GM23338 (cell line): ENCODE data around the gene NDUFAB1. TPM values are rescaled to one million over a fixed set of nuclear protein-coding genes. Genes with fewer than 3 reads are reported as not detected.

Experiments
- ATAC-seq: fragments of 200-7000 bp; cut with Tn5 transposase; 3 replicates; pipeline ENCODE4 v1.9.1; 2020
- DNase-seq: peaks from one replicate; pipeline ENCODE4 v3.0.0-alpha.2; 2015; ENCODE audit warnings: low spot score
- H2AFZ ChIP-seq: fragments of 200-600 bp; sonication (generic); 2 replicates; pipeline ENCODE4 v1.8.0; 2016; ENCODE audit warnings: antibody characterized with exemption, mild to moderate bottlenecking, moderate library complexity
- H3F3A ChIP-seq: fragments of 200-600 bp; sonication (generic); replicated peaks from 2 replicates; pipeline ENCODE4 v1.8.0; 2017; ENCODE audit warnings: antibody characterized with exemption, mixed run types, low read depth
- H3K27ac ChIP-seq: fragments of 200-600 bp; sonication (generic); 2 replicates; pipeline ENCODE4 v1.6.1; 2016; ENCODE audit warnings: low read depth
- H3K27me3 ChIP-seq: fragments of 200-600 bp; sonication (generic); 2 replicates; pipeline ENCODE4 v1.8.0; 2016; ENCODE audit warnings: mild to moderate bottlenecking, mixed run types, moderate library complexity; ENCODE audit not compliant: insufficient read depth
- H3K36me3 ChIP-seq: fragments of 200-600 bp; sonication (generic); 2 replicates; pipeline ENCODE4 v1.8.0; 2016; ENCODE audit warnings: mild to moderate bottlenecking; ENCODE audit not compliant: insufficient read depth
- H3K4me1 ChIP-seq: fragments of 200-600 bp; sonication (generic); 2 replicates; pipeline ENCODE4 v1.8.0; 2016; ENCODE audit warnings: mild to moderate bottlenecking, moderate library complexity; ENCODE audit not compliant: insufficient read depth
- H3K4me2 ChIP-seq: fragments of 200-600 bp; sonication (generic); 2 replicates; pipeline ENCODE4 v1.7.1; 2017; ENCODE audit warnings: mixed run types
- H3K4me3 ChIP-seq: fragments of 200-600 bp; sonication (generic); 2 replicates; pipeline ENCODE4 v1.6.1; 2016; ENCODE audit warnings: mixed run types
- H3K79me2 ChIP-seq: fragments of 200-600 bp; sonication (generic); replicated peaks from 2 replicates; pipeline ENCODE4 v1.8.0; 2017; ENCODE audit warnings: mild to moderate bottlenecking; ENCODE audit not compliant: insufficient read depth
- H3K9me2 ChIP-seq: fragments of 200-600 bp; sonication (generic); 2 replicates; pipeline ENCODE4 v1.8.0; 2017; ENCODE audit not compliant: insufficient read depth
- H4K20me1 ChIP-seq: fragments of 200-600 bp; sonication (generic); replicated peaks from 2 replicates; pipeline ENCODE4 v1.8.0; 2017; ENCODE audit warnings: mild to moderate bottlenecking; ENCODE audit not compliant: insufficient read depth
- H3K27ac Mint-ChIP-seq: 2 replicates; pipeline ENCODE4 v1.8.0; 2020; ENCODE audit warnings: inconsistent platforms, mild to moderate bottlenecking, moderate library complexity, mixed read lengths
- H3K27me3 Mint-ChIP-seq: 3 replicates; pipeline ENCODE4 v1.8.0; 2022; ENCODE audit warnings: low read depth, mild to moderate bottlenecking, moderate library complexity, mixed read lengths, inconsistent platforms; ENCODE audit not compliant: insufficient read depth, poor library complexity
- H3K36me3 Mint-ChIP-seq: 3 replicates; pipeline ENCODE4 v1.8.0; 2021; ENCODE audit warnings: low read depth, mild to moderate bottlenecking, inconsistent platforms, moderate library complexity, mixed read lengths
- H3K4me1 Mint-ChIP-seq: 3 replicates; pipeline ENCODE4 v1.8.0; 2020; ENCODE audit warnings: mild to moderate bottlenecking, inconsistent platforms, mixed read lengths
- H3K4me3 Mint-ChIP-seq: 3 replicates; pipeline ENCODE4 v1.8.0; 2021; ENCODE audit warnings: moderate library complexity, mild to moderate bottlenecking, inconsistent platforms, mixed read lengths
- H3K9me3 Mint-ChIP-seq: 3 replicates; pipeline ENCODE4 v1.8.0; 2020; ENCODE audit warnings: moderate library complexity, mild to moderate bottlenecking, inconsistent platforms, mixed read lengths
- CREB1 ChIP-seq: fragments of 250-450 bp; sonication (Bioruptor Pico); IDR thresholded peaks from 2 replicates; pipeline ENCODE4 v1.5.0; 2020; ENCODE audit warnings: low read depth, mild to moderate bottlenecking, moderate library complexity
- EZH2 ChIP-seq: fragments of 200-600 bp; sonication (generic); IDR thresholded peaks from one replicate; pipeline ENCODE4 v1.8.0; 2017; ENCODE audit warnings: antibody characterized with exemption, mild to moderate bottlenecking, low read depth; ENCODE audit not compliant: unreplicated experiment
- EZH2phosphoT487 ChIP-seq: fragments of 200-600 bp; sonication (generic); IDR thresholded peaks from one replicate; pipeline ENCODE4 v1.8.1; 2018; ENCODE audit warnings: antibody characterized with exemption; ENCODE audit not compliant: unreplicated experiment
- JUNB ChIP-seq: IDR thresholded peaks from one replicate; pipeline ENCODE4 v1.6.1; 2016; ENCODE audit warnings: antibody characterized with exemption; ENCODE audit not compliant: unreplicated experiment
- NANOG ChIP-seq: IDR thresholded peaks from 2 replicates; pipeline ENCODE4 v1.6.1; 2016; ENCODE audit warnings: antibody characterized with exemption, borderline replicate concordance
- POLR2AphosphoS5 ChIP-seq: IDR thresholded peaks from 2 replicates; pipeline ENCODE4 v1.6.1; 2016; ENCODE audit warnings: antibody characterized with exemption, low read depth
- STAT1 ChIP-seq: IDR thresholded peaks from one replicate; pipeline ENCODE4 v1.6.1; 2016; ENCODE audit warnings: antibody characterized with exemption; ENCODE audit not compliant: unreplicated experiment
- ZNF114 ChIP-seq: fragments of 250-450 bp; sonication (Bioruptor Pico); IDR thresholded peaks from 2 replicates; pipeline ENCODE4 v1.5.0; 2020; ENCODE audit warnings: mild to moderate bottlenecking, moderate library complexity
- ZNF331 ChIP-seq: fragments of 250-450 bp; sonication (Bioruptor Pico); IDR thresholded peaks from 2 replicates; pipeline ENCODE4 v1.5.0; 2020; ENCODE audit warnings: low read depth, mild to moderate bottlenecking, moderate library complexity
- polyA plus RNA-seq: library from polyadenylated mRNA; unstranded; fragments of >200 nt; fragmentation: Nextera tagmentation; extraction: Ambion mirVana; gene quantifications from 2 replicates; pipeline ENCODE4 v1.2.1, GENCODE V29; 2016
- total RNA-seq: library from RNA; depleted of rRNA; stranded (reverse); fragments of >200 nt; shearing (Covaris generic); gene quantifications from 2 replicates; pipeline ENCODE4 v1.2.3, GENCODE V29; 2014
- TF ChIP-seq, protein P1 (sequence below): IDR thresholded peaks from 2 replicates; pipeline ENCODE4 v1.6.1; 2016; ENCODE audit warnings: antibody characterized with exemption
- TF ChIP-seq, protein P2 (sequence below): IDR thresholded peaks from one replicate; pipeline ENCODE4 v1.6.1; 2018; ENCODE audit warnings: antibody characterized with exemption; ENCODE audit not compliant: unreplicated experiment
- TF ChIP-seq, protein P3 (sequence below), 2 experiments: fragments of 200-600 bp in 1 of 2; sonication (generic) in 1 of 2; conservative IDR thresholded peaks; 2 replicates each; pipeline versions ENCODE4 v1.5.1 to v1.6.1; 2016 to 2017; ENCODE audit warnings: antibody characterized with exemption in 2 of 2, low read depth in 2 of 2, mild to moderate bottlenecking in 2 of 2, moderate library complexity in 1 of 2
- TF ChIP-seq, protein P4 (sequence below): fragments of 250-450 bp; sonication (Bioruptor Pico); IDR thresholded peaks from 2 replicates; pipeline ENCODE4 v1.5.0; 2020; ENCODE audit warnings: mild to moderate bottlenecking, moderate library complexity

Gene NDUFAB1
- total and polyA plus RNA-seq, 2 experiments from 2014 or later, result 136 to 477 TPM

DNA sequence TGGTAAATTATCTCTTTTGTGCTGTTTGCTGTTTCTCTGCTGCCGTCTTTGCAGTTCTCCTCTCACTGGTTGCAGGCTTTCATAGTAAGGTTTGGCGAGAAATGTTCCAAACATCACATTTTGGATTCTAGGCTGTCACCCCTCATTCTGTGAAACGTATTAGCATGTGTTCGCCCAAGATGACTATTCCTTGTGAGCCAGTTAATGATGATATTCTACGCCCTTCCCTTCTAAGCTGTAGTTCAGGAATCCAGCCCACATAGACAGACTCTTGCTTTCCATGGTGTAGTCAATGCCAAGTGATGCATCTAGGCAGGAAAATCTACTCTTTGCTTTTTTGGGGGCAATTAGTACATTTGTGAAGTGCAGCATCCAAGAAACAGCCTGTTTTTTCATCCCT, 24.2 kb downstream of the NDUFAB1 start:
- Histone ChIP-seq H3K4me1 (no peaks in the 10 kb centered on the region), H3K9me2 (no peaks in the 10 kb centered on the region), H3K27me3 (no peaks in the 10 kb centered on the region), H3K4me3 (no peak overlapping the region), H3F3A (no peaks in the 10 kb centered on the region), H3K4me2 (no peak overlapping the region), H4K20me1 (no peaks in the 10 kb centered on the region; the same call in 1 of the 2 replicates), H3K36me3 (peaks cover 44% of the 10 kb centered on the region), H3K27ac (no peak overlapping the region), H2AFZ (no peak overlapping the region), H3K79me2 (no peaks in the 10 kb centered on the region)
- Mint-ChIP-seq H3K4me1 (no peaks in the 10 kb centered on the region), H3K36me3 (peaks cover 68% of the 10 kb centered on the region), H3K27me3 (no peaks in the 10 kb centered on the region), H3K4me3 (no peak overlapping the region), H3K9me3 (no peaks in the 10 kb centered on the region), H3K27ac (no peak overlapping the region)
- TF ChIP-seq ZNF114 (CRISPR knock-in tag) (no peak), JUNB (no peak), POLR2AphosphoS5 (no peak), EZH2phosphoT487 (no peak), NANOG (no peak), ZNF331 (CRISPR knock-in tag) (no peak), EZH2 (no peak), STAT1 (no peak), CREB1 (no peak)
- TF ChIP-seq, protein P1, sequence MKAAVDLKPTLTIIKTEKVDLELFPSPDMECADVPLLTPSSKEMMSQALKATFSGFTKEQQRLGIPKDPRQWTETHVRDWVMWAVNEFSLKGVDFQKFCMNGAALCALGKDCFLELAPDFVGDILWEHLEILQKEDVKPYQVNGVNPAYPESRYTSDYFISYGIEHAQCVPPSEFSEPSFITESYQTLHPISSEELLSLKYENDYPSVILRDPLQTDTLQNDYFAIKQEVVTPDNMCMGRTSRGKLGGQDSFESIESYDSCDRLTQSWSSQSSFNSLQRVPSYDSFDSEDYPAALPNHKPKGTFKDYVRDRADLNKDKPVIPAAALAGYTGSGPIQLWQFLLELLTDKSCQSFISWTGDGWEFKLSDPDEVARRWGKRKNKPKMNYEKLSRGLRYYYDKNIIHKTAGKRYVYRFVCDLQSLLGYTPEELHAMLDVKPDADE, result no peak
- TF ChIP-seq, protein P2, sequence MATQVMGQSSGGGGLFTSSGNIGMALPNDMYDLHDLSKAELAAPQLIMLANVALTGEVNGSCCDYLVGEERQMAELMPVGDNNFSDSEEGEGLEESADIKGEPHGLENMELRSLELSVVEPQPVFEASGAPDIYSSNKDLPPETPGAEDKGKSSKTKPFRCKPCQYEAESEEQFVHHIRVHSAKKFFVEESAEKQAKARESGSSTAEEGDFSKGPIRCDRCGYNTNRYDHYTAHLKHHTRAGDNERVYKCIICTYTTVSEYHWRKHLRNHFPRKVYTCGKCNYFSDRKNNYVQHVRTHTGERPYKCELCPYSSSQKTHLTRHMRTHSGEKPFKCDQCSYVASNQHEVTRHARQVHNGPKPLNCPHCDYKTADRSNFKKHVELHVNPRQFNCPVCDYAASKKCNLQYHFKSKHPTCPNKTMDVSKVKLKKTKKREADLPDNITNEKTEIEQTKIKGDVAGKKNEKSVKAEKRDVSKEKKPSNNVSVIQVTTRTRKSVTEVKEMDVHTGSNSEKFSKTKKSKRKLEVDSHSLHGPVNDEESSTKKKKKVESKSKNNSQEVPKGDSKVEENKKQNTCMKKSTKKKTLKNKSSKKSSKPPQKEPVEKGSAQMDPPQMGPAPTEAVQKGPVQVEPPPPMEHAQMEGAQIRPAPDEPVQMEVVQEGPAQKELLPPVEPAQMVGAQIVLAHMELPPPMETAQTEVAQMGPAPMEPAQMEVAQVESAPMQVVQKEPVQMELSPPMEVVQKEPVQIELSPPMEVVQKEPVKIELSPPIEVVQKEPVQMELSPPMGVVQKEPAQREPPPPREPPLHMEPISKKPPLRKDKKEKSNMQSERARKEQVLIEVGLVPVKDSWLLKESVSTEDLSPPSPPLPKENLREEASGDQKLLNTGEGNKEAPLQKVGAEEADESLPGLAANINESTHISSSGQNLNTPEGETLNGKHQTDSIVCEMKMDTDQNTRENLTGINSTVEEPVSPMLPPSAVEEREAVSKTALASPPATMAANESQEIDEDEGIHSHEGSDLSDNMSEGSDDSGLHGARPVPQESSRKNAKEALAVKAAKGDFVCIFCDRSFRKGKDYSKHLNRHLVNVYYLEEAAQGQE, result no peak
- TF ChIP-seq, protein P3, sequence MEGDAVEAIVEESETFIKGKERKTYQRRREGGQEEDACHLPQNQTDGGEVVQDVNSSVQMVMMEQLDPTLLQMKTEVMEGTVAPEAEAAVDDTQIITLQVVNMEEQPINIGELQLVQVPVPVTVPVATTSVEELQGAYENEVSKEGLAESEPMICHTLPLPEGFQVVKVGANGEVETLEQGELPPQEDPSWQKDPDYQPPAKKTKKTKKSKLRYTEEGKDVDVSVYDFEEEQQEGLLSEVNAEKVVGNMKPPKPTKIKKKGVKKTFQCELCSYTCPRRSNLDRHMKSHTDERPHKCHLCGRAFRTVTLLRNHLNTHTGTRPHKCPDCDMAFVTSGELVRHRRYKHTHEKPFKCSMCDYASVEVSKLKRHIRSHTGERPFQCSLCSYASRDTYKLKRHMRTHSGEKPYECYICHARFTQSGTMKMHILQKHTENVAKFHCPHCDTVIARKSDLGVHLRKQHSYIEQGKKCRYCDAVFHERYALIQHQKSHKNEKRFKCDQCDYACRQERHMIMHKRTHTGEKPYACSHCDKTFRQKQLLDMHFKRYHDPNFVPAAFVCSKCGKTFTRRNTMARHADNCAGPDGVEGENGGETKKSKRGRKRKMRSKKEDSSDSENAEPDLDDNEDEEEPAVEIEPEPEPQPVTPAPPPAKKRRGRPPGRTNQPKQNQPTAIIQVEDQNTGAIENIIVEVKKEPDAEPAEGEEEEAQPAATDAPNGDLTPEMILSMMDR (conservative IDR thresholded peaks at IDR 0.05; ENCODE audit: low read depth in 2 of 2), result no peak
- TF ChIP-seq, protein P4, sequence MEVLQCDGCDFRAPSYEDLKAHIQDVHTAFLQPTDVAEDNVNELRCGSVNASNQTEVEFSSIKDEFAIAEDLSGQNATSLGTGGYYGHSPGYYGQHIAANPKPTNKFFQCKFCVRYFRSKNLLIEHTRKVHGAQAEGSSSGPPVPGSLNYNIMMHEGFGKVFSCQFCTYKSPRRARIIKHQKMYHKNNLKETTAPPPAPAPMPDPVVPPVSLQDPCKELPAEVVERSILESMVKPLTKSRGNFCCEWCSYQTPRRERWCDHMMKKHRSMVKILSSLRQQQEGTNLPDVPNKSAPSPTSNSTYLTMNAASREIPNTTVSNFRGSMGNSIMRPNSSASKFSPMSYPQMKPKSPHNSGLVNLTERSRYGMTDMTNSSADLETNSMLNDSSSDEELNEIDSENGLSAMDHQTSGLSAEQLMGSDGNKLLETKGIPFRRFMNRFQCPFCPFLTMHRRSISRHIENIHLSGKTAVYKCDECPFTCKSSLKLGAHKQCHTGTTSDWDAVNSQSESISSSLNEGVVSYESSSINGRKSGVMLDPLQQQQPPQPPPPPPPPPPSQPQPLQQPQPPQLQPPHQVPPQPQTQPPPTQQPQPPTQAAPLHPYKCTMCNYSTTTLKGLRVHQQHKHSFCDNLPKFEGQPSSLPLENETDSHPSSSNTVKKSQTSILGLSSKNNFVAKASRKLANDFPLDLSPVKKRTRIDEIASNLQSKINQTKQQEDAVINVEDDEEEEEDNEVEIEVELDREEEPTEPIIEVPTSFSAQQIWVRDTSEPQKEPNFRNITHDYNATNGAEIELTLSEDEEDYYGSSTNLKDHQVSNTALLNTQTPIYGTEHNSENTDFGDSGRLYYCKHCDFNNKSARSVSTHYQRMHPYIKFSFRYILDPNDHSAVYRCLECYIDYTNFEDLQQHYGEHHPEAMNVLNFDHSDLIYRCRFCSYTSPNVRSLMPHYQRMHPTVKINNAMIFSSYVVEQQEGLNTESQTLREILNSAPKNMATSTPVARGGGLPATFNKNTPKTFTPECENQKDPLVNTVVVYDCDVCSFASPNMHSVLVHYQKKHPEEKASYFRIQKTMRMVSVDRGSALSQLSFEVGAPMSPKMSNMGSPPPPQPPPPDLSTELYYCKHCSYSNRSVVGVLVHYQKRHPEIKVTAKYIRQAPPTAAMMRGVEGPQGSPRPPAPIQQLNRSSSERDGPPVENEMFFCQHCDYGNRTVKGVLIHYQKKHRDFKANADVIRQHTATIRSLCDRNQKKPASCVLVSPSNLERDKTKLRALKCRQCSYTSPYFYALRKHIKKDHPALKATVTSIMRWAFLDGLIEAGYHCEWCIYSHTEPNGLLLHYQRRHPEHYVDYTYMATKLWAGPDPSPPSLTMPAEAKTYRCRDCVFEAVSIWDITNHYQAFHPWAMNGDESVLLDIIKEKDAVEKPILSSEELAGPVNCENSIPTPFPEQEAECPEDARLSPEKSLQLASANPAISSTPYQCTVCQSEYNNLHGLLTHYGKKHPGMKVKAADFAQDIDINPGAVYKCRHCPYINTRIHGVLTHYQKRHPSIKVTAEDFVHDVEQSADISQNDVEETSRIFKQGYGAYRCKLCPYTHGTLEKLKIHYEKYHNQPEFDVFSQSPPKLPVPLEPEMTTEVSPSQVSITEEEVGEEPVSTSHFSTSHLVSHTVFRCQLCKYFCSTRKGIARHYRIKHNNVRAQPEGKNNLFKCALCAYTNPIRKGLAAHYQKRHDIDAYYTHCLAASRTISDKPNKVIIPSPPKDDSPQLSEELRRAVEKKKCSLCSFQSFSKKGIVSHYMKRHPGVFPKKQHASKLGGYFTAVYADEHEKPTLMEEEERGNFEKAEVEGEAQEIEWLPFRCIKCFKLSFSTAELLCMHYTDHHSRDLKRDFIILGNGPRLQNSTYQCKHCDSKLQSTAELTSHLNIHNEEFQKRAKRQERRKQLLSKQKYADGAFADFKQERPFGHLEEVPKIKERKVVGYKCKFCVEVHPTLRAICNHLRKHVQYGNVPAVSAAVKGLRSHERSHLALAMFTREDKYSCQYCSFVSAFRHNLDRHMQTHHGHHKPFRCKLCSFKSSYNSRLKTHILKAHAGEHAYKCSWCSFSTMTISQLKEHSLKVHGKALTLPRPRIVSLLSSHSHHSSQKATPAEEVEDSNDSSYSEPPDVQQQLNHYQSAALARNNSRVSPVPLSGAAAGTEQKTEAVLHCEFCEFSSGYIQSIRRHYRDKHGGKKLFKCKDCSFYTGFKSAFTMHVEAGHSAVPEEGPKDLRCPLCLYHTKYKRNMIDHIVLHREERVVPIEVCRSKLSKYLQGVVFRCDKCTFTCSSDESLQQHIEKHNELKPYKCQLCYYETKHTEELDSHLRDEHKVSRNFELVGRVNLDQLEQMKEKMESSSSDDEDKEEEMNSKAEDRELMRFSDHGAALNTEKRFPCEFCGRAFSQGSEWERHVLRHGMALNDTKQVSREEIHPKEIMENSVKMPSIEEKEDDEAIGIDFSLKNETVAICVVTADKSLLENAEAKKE, result no peak
- ATAC-seq, result no peak
- no peak for DNase-seq
